Measurements from ENCODE around the gene P4HB.

The P4HB gene

DNA sequence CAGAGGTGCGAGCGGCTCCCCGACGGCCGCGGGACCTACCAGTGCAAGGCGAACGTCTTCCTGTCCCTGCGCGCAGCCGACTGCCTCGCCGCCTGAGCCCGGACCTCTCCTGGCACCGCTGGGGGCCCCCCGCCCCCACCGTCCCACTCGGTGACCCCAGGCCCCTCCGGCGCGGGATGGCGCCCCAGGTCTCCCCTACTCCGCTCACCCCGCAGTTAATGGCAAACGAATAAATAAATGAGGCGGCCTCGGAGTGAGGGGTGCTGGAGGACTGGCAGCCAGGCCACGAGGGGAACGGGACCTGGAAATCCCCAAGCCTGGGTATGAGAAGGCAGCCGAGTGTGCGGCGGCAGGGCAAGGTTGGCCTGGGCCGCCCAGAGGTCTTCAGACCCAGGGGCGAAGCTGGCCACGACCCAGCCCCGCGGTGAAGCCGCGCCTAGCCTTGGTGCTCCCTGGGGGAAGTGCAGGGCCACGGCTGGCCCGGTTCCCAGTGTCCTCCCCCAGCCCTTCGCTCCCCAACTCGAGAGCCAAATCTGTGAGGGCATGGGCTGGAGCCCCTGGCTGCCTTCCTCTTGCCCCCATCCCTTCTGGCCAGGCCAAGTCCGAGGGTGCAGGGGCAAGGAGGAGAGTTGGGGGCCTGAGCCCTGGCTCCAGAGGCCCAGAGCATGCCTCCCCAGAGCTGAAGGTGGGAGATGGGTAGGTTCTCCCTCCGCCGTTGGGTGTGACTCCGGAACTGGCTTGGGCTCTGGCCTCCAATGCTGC lies 42.5 kb upstream of the P4HB start:
- Histone ChIP-seq H3K4me1 (ENCODE audit: control insufficient read depth in 1 of 2, insufficient read depth in 1 of 2, low read depth in 1 of 2, low read length in 1 of 2) (peaks cover 0 to 10% of the 10 kb centered on the region in 2 experiments), H3K4me3 (ENCODE audit: low read depth in 1 of 2, low read length in 1 of 2) (no peak overlapping the region), H3K9me3 (no peaks in the 10 kb centered on the region), H3K27me3 (peaks cover 34% of the 10 kb centered on the region), H3K27ac (no peak overlapping the region), H3K36me3 (peaks cover 41% of the 10 kb centered on the region)
- TF ChIP-seq, protein P1, sequence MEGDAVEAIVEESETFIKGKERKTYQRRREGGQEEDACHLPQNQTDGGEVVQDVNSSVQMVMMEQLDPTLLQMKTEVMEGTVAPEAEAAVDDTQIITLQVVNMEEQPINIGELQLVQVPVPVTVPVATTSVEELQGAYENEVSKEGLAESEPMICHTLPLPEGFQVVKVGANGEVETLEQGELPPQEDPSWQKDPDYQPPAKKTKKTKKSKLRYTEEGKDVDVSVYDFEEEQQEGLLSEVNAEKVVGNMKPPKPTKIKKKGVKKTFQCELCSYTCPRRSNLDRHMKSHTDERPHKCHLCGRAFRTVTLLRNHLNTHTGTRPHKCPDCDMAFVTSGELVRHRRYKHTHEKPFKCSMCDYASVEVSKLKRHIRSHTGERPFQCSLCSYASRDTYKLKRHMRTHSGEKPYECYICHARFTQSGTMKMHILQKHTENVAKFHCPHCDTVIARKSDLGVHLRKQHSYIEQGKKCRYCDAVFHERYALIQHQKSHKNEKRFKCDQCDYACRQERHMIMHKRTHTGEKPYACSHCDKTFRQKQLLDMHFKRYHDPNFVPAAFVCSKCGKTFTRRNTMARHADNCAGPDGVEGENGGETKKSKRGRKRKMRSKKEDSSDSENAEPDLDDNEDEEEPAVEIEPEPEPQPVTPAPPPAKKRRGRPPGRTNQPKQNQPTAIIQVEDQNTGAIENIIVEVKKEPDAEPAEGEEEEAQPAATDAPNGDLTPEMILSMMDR (IDR thresholded peaks at IDR 0.05): no peak

DNA sequence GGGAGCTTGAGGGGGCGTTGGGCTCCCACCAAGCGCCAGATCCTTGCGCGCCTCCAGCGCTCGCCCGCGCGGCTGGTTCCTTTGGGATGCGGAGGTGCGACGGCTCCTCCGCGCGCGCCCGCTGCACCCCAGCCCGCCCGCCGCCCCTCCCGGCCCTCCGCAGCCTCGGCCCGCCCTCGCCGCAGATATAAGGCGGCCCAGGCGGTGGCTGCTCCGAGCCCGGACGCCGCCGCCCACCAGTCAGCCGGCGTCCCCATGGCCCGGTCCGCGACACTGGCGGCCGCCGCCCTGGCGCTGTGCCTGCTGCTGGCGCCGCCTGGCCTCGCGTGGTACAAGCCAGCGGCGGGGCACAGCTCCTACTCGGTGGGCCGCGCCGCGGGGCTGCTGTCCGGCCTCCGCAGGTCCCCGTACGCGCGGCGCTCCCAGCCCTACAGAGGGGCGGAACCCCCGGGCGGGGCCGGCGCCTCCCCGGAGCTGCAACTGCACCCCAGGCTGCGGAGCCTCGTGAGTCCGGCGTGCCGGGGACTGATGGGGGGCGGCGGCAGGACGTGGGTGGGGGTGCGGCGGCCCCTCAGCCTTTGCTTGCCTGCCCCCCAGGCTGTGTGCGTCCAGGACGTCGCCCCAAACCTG lies 41.8 kb upstream of the P4HB start, which contains the start of gene NPB:
Gene NPB (plus strand): TSS at position 216 of the 630 bp plus-strand sequence. CDS start 40 bp downstream, at position 256.
- no peak within 1 kb of the TSS for H3K4me3 ChIP-seq (ENCODE audit: low read depth in 1 of 2, low read length in 1 of 2)
- no peaks in the 10 kb centered on the region for H3K9me3 ChIP-seq
- peaks cover 34% of the 10 kb centered on the region for H3K27me3 ChIP-seq
- no peak within 1 kb of the TSS for H3K27ac ChIP-seq
- H3K36me3 ChIP-seq: peaks cover 48% of the 10 kb centered on the region
- TF ChIP-seq, protein P1 (IDR thresholded peaks at IDR 0.05): no peak
- H3K4me1 ChIP-seq (ENCODE audit: control insufficient read depth in 1 of 2, insufficient read depth in 1 of 2, low read depth in 1 of 2, low read length in 1 of 2): peaks cover 0 to 10% of the 10 kb centered on the region in 2 experiments

DNA sequence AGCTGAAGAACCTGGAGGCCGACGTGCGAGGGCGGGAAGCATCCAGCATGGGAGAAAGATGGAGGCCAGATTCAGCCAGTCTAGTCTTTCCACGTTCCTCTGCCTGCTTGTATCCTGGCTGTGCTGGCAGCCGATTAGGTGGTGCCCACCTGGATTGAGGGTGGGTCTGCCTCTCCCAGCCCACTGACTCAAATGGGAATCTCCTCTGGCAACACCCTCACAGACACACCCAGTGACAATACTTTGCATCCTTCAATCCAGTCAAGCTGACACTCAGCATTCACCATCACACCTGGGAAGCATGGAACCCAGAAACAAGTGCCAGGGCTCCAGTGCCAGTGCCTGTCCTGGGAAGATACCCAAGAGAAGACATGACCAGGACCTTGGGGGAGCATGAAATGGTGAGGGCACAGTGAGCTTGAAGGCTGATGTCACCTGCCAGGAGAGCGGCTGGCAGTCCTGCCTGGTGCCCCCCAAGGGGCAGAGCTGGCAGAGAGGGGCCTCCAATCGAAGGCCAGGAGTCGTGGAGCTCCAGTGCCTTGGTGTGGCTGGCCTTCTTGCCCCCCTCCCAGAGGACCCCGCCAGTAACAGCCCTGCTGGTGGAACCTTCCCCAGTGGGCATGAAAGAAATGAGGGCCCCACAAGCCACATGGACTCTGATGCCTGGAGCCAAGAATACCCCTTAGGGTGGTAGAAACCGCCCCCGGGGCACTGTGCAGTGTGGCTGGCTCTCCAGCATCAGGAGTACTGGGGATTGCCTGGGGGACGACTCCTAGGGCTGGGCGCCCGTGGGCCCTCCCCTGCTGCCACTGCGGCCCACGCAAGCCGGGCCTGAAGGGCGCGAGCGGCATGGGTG lies 41.1 kb upstream of the P4HB start:
- no peaks in the 10 kb centered on the region for H3K9me3 ChIP-seq
- H3K27ac ChIP-seq: no peak overlapping the region
- TF ChIP-seq, protein P1 (IDR thresholded peaks at IDR 0.05): no peak
- H3K4me3 ChIP-seq (ENCODE audit: low read depth in 1 of 2, low read length in 1 of 2): no peak overlapping the region
- peaks cover 0 to 10% of the 10 kb centered on the region in 2 experiments for H3K4me1 ChIP-seq (ENCODE audit: control insufficient read depth in 1 of 2, insufficient read depth in 1 of 2, low read depth in 1 of 2, low read length in 1 of 2)
- H3K27me3 ChIP-seq: peaks cover 34% of the 10 kb centered on the region
- peaks cover 53% of the 10 kb centered on the region for H3K36me3 ChIP-seq

DNA sequence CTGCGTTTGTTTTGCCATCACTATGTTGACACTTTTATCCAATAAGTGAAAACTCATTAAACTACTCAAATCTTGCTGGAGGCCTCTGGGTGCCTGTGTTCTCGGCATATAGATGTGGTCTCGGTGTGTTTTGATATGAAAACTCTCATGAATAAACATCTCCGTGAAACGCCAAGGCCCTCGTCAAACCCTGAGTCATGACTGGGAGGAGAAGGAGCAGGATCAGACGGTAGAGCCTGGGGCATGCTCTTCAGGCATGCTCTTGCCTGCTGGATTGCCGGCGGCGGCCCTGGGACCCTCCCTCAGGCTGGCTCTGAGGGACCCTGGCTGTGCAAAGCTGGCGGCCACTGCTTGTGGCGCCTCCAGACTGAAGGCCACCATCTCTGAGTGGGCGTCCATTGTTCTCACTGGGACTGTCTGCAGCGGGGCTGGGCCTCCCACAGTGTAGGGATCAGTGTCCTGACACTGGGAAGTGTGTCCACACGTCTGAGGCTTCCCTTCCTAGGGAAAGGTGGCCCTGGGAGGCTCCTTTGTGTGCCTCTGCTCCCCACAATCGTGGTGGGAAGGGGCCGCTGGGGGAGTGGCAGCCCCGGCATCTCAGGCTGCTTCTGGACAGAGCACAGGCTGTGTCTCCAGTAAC lies 40.0 kb upstream of the P4HB start:
- Histone ChIP-seq H3K36me3 (peaks cover 64% of the 10 kb centered on the region), H3K4me3 (ENCODE audit: low read depth in 1 of 2, low read length in 1 of 2) (no peak overlapping the region), H3K27me3 (peaks cover 34% of the 10 kb centered on the region), H3K27ac (no peak overlapping the region), H3K4me1 (ENCODE audit: control insufficient read depth in 1 of 2, insufficient read depth in 1 of 2, low read depth in 1 of 2, low read length in 1 of 2) (peaks cover 0 to 10% of the 10 kb centered on the region in 2 experiments), H3K9me3 (no peaks in the 10 kb centered on the region)
- TF ChIP-seq, protein P1 (IDR thresholded peaks at IDR 0.05): no peak

All from neutrophil (primary cell).